ENCODE data around the gene PROM2. TPM values are rescaled to one million over a fixed set of nuclear protein-coding genes. Genes with fewer than 3 reads are reported as not detected.

Gene PROM2
- total and polyA plus RNA-seq, 2 donors (not counting 3 experiments of a cell fraction or from before 2014, with no cell fraction given) = 0.39 to 0.60 TPM

DNA sequence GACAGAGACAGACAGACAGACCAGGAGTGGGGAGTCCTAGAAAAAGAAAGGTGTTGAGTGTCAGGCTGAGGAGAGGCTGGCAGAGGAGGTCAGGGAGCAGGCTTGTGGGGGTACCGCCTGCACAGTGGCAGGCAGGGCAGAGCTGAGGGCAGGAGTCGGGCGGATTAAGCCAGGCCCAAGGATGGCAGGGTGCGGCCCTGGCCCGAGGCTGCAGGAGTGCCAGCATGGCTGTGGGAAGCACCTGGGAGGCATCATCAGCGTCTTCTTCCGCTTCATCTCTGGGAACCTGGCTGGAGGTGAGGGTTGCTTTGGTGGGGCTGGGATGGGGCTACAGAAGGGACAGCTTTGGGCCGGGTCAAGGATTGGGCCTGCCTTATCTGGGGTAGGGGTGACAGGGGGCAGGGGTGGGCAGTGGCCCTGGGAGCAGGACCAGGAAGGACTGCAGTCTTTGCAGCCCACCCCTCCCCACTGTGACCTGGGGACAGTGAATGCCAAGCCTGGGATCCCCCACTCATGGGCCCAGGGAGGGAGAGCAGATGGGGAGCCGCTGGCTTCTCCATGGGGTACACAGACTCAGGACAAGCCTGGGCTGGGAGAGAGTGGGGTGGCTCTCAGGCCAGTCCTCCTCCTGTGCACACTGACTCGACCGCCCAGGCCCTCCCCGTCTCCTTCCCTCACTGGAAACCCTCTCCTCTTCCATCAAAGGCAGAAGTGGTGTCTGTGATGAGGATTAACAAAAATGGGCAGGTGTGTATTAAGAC is 43.6 kb downstream of the PROM2 start:
- DNase-seq (ENCODE audit: low read depth, low spot score) (no peak), FAIRE-seq (no peak)
- Histone ChIP-seq H4K20me1 (replicated peaks; ENCODE audit: control insufficient read depth, extremely low read depth, insufficient read depth, low read length) (no peaks in the 10 kb centered on the region), H3K36me3 (ENCODE audit: control insufficient read depth in 2 of 2, extremely low read depth in 1 of 2, insufficient read depth in 2 of 2, low read length in 2 of 2) (no peaks in the 10 kb centered on the region), H3K9ac (replicated peaks; ENCODE audit: extremely low read depth, insufficient read depth, low read length) (no peak overlapping the region), H2AFZ (ENCODE audit: low read depth, low read length) (no peak overlapping the region), H3K4me1 (ENCODE audit: control insufficient read depth, extremely low read depth, insufficient read depth, low read length) (no peaks in the 10 kb centered on the region), H3K4me3 (replicated peaks in 1 of 3; ENCODE audit: insufficient read depth in 1 of 3, low read depth in 1 of 3, low read length in 3 of 3) (no peak overlapping the region), H3K27ac (ENCODE audit: insufficient read depth, low read depth, low read length) (no peak overlapping the region), H3K4me2 (ENCODE audit: insufficient read depth, low read length) (no peak overlapping the region), H3K27me3 (ENCODE audit: control insufficient read depth in 2 of 2, insufficient read depth in 2 of 2, low read length in 2 of 2) (no peaks in the 10 kb centered on the region), H3K9me1 (replicated peaks; ENCODE audit: control insufficient read depth, extremely low read depth, insufficient read depth, low read length) (no peaks in the 10 kb centered on the region), H3K79me2 (ENCODE audit: control insufficient read depth, insufficient read depth, low read length) (no peaks in the 10 kb centered on the region), H3K9me3 (replicated peaks; ENCODE audit: control insufficient read depth, insufficient read depth, low read length) (no peaks in the 10 kb centered on the region)
- POLR2A ChIA-PET = no interaction called here
- intact Hi-C loops (cut with micrococcal nuclease) = no loop called here
- dilution Hi-C loops (cut with MboI; ENCODE audit: extremely low pct_ligation_motif_present, low sequenced_read_pairs) = no loop called here
- TF ChIP-seq, protein P1, sequence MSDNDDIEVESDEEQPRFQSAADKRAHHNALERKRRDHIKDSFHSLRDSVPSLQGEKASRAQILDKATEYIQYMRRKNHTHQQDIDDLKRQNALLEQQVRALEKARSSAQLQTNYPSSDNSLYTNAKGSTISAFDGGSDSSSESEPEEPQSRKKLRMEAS (IDR thresholded peaks at IDR 0.05; ENCODE audit: insufficient read depth, insufficient read length) = no peak
- no peak for TF ChIP-seq EZH2 (IDR thresholded peaks at IDR 0.05; ENCODE audit: borderline replicate concordance, low read depth, low read length, severe bottlenecking)
- TF ChIP-seq MYC (IDR thresholded peaks at IDR 0.05; ENCODE audit: low read depth, low read length) = no peak
- TF ChIP-seq POLR2A (IDR thresholded peaks at IDR 0.05; ENCODE audit: low read depth, low read length) = no peak
- TF ChIP-seq POLR2AphosphoS5 (IDR thresholded peaks at IDR 0.05; ENCODE audit: insufficient read depth, low read depth, low read length) = no peak
- TF ChIP-seq FOS (IDR thresholded peaks at IDR 0.05; ENCODE audit: borderline replicate concordance, insufficient read depth, low read length) = no peak
- no peak for TF ChIP-seq JUN (IDR thresholded peaks at IDR 0.05; ENCODE audit: borderline replicate concordance, insufficient read depth, insufficient read length, low read depth)
- TF ChIP-seq, protein P2, sequence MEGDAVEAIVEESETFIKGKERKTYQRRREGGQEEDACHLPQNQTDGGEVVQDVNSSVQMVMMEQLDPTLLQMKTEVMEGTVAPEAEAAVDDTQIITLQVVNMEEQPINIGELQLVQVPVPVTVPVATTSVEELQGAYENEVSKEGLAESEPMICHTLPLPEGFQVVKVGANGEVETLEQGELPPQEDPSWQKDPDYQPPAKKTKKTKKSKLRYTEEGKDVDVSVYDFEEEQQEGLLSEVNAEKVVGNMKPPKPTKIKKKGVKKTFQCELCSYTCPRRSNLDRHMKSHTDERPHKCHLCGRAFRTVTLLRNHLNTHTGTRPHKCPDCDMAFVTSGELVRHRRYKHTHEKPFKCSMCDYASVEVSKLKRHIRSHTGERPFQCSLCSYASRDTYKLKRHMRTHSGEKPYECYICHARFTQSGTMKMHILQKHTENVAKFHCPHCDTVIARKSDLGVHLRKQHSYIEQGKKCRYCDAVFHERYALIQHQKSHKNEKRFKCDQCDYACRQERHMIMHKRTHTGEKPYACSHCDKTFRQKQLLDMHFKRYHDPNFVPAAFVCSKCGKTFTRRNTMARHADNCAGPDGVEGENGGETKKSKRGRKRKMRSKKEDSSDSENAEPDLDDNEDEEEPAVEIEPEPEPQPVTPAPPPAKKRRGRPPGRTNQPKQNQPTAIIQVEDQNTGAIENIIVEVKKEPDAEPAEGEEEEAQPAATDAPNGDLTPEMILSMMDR (IDR thresholded peaks at IDR 0.05; ENCODE audit: extremely low read depth in 1 of 2, insufficient read depth in 1 of 2, low read depth in 1 of 2, low read length in 2 of 2) = no peak
- no peak for TF ChIP-seq GATA2 (IDR thresholded peaks at IDR 0.05; ENCODE audit: insufficient read depth, insufficient read length, low read depth, low read length)
- CTCF ChIA-PET = no interaction called here
- no TSS peak for BruUV-seq (replicated peaks)
